ENCODE measurements around the gene C11orf98.
"Not testable (repeated sequence)": the region's sequence is repeated elsewhere in the genome, so short reads cannot be mapped to it uniquely, and the experiment has no call there.

Gene C11orf98

DNA sequence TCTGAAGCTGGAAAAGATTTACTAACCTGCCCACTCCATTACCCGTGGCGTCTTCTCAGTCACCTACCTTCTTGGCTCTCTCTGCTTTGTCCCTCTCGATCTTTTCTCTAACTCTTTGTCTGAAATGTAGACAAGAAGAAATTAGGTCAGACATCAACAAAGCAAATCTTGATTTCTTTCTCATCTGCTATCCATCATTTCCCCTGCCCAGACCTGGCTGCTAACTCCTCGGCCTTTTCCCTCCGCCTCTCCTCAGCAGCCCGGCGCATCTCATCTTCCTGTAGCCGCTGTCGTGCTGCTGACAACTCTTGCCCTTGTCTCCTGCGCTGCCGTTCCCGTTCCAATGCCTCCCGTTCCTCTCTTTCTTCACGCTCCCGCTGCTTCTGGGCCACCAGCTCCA, 12.7 kb upstream of the C11orf98 start:
- Histone ChIP-seq H3K27ac (peak overlapping the region in 9 of 11 experiments; percentile 87 to 96 (median 93); a peak in 15 of 22 replicates), H4K20me1 (peaks cover 0 to 33% (median 16%) of the 10 kb centered on the region in 11 experiments; a peak in 12 of 22 replicates), H3K9ac (peak overlapping the region; percentile 92 to 98 (median 97)), H3K4me2 (peak overlapping the region; percentile 71 to 97 (median 92)), H3K27me3 (no peaks in the 10 kb centered on the region), H3K36me3 (peaks cover 48 to 55% (median 54%) of the 10 kb centered on the region in 11 experiments), H3K4me1 (peaks cover 46 to 64% (median 59%) of the 10 kb centered on the region in 10 experiments), H3K4me3 (peak overlapping the region; percentile 81 to 99 (median 97)), H3K9me3 (replicated peaks in 1 of 11) (no peaks in the 10 kb centered on the region)
- no peak for TF ChIP-seq Cebpa-rat (IDR thresholded peaks at IDR 0.05)

DNA sequence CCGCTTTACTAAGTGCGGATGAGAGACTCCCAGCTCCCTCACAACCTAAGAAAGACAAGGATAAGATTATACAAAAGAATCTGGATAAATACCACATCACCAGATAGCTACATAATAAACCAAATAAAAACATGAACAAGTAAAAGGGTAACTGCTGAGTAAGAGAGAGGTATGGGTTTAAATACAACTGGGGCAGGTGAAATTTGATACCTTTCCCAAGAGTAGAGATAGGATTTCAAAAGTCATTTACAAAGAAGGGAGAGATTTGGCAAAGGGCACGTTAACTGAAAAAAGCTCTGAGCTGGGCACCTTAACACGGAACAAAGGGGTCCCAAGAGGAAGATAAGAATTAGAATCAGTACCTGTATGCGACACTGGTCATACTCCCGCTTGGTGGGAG, 12.1 kb upstream of the C11orf98 start:
- no peak for TF ChIP-seq Cebpa-rat (IDR thresholded peaks at IDR 0.05)
- Histone ChIP-seq H3K4me2 (peak overlapping the region; percentile 71 to 97 (median 92)), H4K20me1 (peaks cover 0 to 37% (median 16%) of the 10 kb centered on the region in 11 experiments; a peak in 12 of 22 replicates), H3K36me3 (peaks cover 48 to 58% (median 55%) of the 10 kb centered on the region in 11 experiments), H3K4me1 (peaks cover 50 to 69% (median 64%) of the 10 kb centered on the region in 10 experiments), H3K9me3 (replicated peaks in 1 of 11) (no peaks in the 10 kb centered on the region), H3K27ac (peak overlapping the region in 3 of 11 experiments; percentile 3 to 93 (median 90); a peak in 2 of 22 replicates), H3K27me3 (no peaks in the 10 kb centered on the region), H3K4me3 (peak overlapping the region; percentile 81 to 99 (median 97); a peak in 9 of 20 replicates), H3K9ac (peak overlapping the region; percentile 92 to 98 (median 97); a peak in 21 of 22 replicates)

GRCh38 chr11:62676698-62677097, 11.7 kb upstream of the C11orf98 start:
- Histone ChIP-seq H3K27me3 (no peaks in the 10 kb centered on the region), H3K4me2 (peak overlapping the region in 8 of 11 experiments; percentile 22 to 97 (median 91); a peak in 13 of 22 replicates), H3K4me1 (peaks cover 50 to 69% (median 64%) of the 10 kb centered on the region in 10 experiments), H3K9ac (peak overlapping the region; percentile 92 to 98 (median 97); a peak in 16 of 22 replicates), H3K4me3 (no peak overlapping the region; a peak in 1 of 20 replicates), H3K9me3 (replicated peaks in 1 of 11) (no peaks in the 10 kb centered on the region), H3K36me3 (peaks cover 48 to 58% (median 55%) of the 10 kb centered on the region in 11 experiments), H4K20me1 (peaks cover 0 to 37% (median 16%) of the 10 kb centered on the region in 11 experiments; a peak in 12 of 22 replicates), H3K27ac (no peak overlapping the region)
- no peak for TF ChIP-seq Cebpa-rat (IDR thresholded peaks at IDR 0.05)

GRCh38 chr11:62675415-62675814, 10.4 kb upstream of the C11orf98 start:
- not testable (repeated sequence) for H3K9ac ChIP-seq; H3K27me3 ChIP-seq; H3K27ac ChIP-seq; H3K4me2 ChIP-seq; H3K9me3 ChIP-seq (replicated peaks in 1 of 11); H3K4me3 ChIP-seq
- H3K4me1 ChIP-seq = peaks cover 47 to 66% (median 63%) of the 10 kb centered on the region in 10 experiments
- H3K36me3 ChIP-seq = peaks cover 48 to 58% (median 55%) of the 10 kb centered on the region in 11 experiments
- H4K20me1 ChIP-seq = peaks cover 0 to 42% (median 16%) of the 10 kb centered on the region in 11 experiments; a peak in 12 of 22 replicates

DNA sequence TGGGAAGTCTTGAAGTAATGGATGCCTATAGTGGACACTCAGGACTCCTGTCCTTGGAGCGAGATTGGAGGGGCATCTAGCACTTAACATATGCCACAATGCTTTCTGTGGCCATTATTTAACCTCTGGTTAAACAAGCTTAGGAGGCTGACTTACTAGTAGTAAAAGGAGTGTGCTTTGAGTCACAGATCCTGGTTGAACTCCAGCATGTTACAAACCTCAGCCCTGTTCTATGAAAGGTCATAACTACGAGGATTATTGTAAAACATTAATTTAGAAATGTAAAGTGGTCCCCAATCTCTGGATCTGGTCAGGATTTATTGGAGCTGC, 8.2 kb upstream of the C11orf98 start:
- no peak for TF ChIP-seq Cebpa-rat (IDR thresholded peaks at IDR 0.05)
- H3K27me3 ChIP-seq = no peaks in the 10 kb centered on the region
- peak overlapping the region; percentile 85 to 100 (median 93) for H3K4me2 ChIP-seq
- H3K9ac ChIP-seq = peak overlapping the region; percentile 85 to 96 (median 91); a peak in 18 of 22 replicates
- H3K36me3 ChIP-seq = peaks cover 50 to 69% (median 58%) of the 10 kb centered on the region in 11 experiments
- H4K20me1 ChIP-seq = peaks cover 0 to 59% (median 17%) of the 10 kb centered on the region in 11 experiments; a peak in 12 of 22 replicates
- no peaks in the 10 kb centered on the region for H3K9me3 ChIP-seq (replicated peaks in 1 of 11)
- H3K4me3 ChIP-seq = peak overlapping the region in 7 of 10 experiments; percentile 76 to 89 (median 84); a peak in 8 of 20 replicates
- H3K27ac ChIP-seq = peak overlapping the region in 3 of 11 experiments; percentile 85 to 93 (median 90); a peak in 4 of 22 replicates
- peaks cover 49 to 76% (median 68%) of the 10 kb centered on the region in 10 experiments for H3K4me1 ChIP-seq

- H3K9me3 ChIP-seq (replicated peaks in 1 of 11) = no peaks in the 10 kb centered on the region
- H4K20me1 ChIP-seq = peaks cover 0 to 59% (median 20%) of the 10 kb centered on the region in 11 experiments; a peak in 18 of 22 replicates
- peak within 1 kb of the TSS; percentile 85 to 100 (median 93) for H3K4me2 ChIP-seq
- H3K27me3 ChIP-seq = no peaks in the 10 kb centered on the region
- H3K4me1 ChIP-seq = peaks cover 52 to 76% (median 69%) of the 10 kb centered on the region in 10 experiments
- H3K27ac ChIP-seq = peak within 1 kb of the TSS; percentile 72 to 95 (median 89)
- peaks cover 51 to 67% (median 54%) of the 10 kb centered on the region in 11 experiments for H3K36me3 ChIP-seq
- H3K9ac ChIP-seq = peak within 1 kb of the TSS; percentile 85 to 96 (median 91)
- TF ChIP-seq Cebpa-rat (IDR thresholded peaks at IDR 0.05) = no peak
- H3K4me3 ChIP-seq = peak within 1 kb of the TSS; percentile 63 to 89 (median 84)
Observed at GRCh38 chr11:62671608-62672389, 6.8 kb upstream of the C11orf98 start, which contains the start of the genes LBHD1 and UQCC3. Gene LBHD1 (minus strand): TSS chr11:62672267. CDS start chr11:62670031, 2,236 bp downstream. Gene UQCC3 (plus strand): TSS chr11:62671673. CDS start chr11:62671746, 73 bp downstream.

DNA sequence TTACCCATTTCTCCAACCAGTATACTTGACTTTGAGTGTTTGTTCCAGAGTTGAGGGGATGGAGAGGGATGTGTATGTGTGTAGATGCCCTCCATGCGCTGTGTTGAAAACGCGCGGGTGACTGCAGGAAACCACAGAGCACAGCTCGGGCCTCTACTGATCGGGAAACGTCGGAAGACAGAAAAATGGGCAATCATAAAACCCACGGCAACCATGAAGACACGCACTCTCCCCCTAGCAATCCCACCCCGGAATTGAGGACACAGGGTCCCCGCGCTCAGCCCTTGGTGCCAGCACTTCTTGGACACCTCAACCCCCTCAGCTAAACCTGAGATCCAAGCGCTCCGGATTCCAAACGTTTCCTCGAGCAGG, 6.2 kb upstream of the C11orf98 start:
- H3K4me2 ChIP-seq = peak overlapping the region; percentile 85 to 100 (median 93)
- H3K4me3 ChIP-seq = peak overlapping the region; percentile 63 to 89 (median 84)
- peak overlapping the region; percentile 85 to 96 (median 91) for H3K9ac ChIP-seq
- TF ChIP-seq Cebpa-rat (IDR thresholded peaks at IDR 0.05) = no peak
- peaks cover 0 to 59% (median 20%) of the 10 kb centered on the region in 11 experiments; a peak in 19 of 22 replicates for H4K20me1 ChIP-seq
- peaks cover 56 to 76% (median 69%) of the 10 kb centered on the region in 10 experiments for H3K4me1 ChIP-seq
- H3K27ac ChIP-seq = peak overlapping the region; percentile 72 to 95 (median 89)
- peaks cover 49 to 67% (median 53%) of the 10 kb centered on the region in 11 experiments for H3K36me3 ChIP-seq
- no peaks in the 10 kb centered on the region for H3K9me3 ChIP-seq (replicated peaks in 1 of 11)
- H3K27me3 ChIP-seq = no peaks in the 10 kb centered on the region

- peaks cover 60 to 75% (median 69%) of the 10 kb centered on the region in 10 experiments for H3K4me1 ChIP-seq
- peaks cover 0 to 56% (median 25%) of the 10 kb centered on the region in 11 experiments; a peak in 19 of 22 replicates for H4K20me1 ChIP-seq
- no peak for TF ChIP-seq Cebpa-rat (IDR thresholded peaks at IDR 0.05)
- H3K36me3 ChIP-seq = peaks cover 33 to 55% (median 39%) of the 10 kb centered on the region in 11 experiments
- no peaks in the 10 kb centered on the region for H3K9me3 ChIP-seq (replicated peaks in 1 of 11)
- peak overlapping the region; percentile 85 to 100 (median 93) for H3K4me2 ChIP-seq
- no peaks in the 10 kb centered on the region for H3K27me3 ChIP-seq
- H3K4me3 ChIP-seq = peak overlapping the region in 4 of 10 experiments; percentile 76 to 88 (median 80); a peak in 3 of 20 replicates
- H3K9ac ChIP-seq = peak overlapping the region; percentile 19 to 96 (median 88); a peak in 18 of 22 replicates
- H3K27ac ChIP-seq = peak overlapping the region in 8 of 11 experiments; percentile 72 to 95 (median 90); a peak in 8 of 22 replicates
Observed at GRCh38 chr11:62669420-62670161, 4.6 kb upstream of the C11orf98 start.
